Fibroblast of villous mesenchyme (primary cell): ENCODE results near the gene ILRUN. TPM values are rescaled to one million over a fixed set of nuclear protein-coding genes. Genes with fewer than 3 reads are reported as not detected.

ENCODE experiments used
- small RNA-seq: library from RNA; depleted of rRNA; stranded (forward); fragments of <200 nt; gene quantifications from one replicate; pipeline ENCODE3, GENCODE V24; 2012
- total RNA-seq: library from RNA; depleted of rRNA; stranded (reverse); fragments of >200 nt; gene quantifications from 2 replicates; pipeline ENCODE4 v1.2.3, GENCODE V29; 2012

Gene ILRUN
- total RNA-seq, 1 donor, result 58.3 TPM

Small RNA genes lying within 50 kb of the gene (small RNA-seq; reads per million reads assigned to genes)
- gene RN7SL200P, result not detected

Other genes starting within 250 kb of the ILRUN start
- under 0.01 TPM in 2 replicates for gene PACSIN1, start 230.7 kb downstream of the ILRUN start, total RNA-seq
- under 0.01 TPM in 2 replicates for gene SPDEF, start 140.4 kb downstream of the ILRUN start, total RNA-seq
- 72.5 and 75.7 TPM in 2 replicates for gene SNRPC, start 60.7 kb upstream of the ILRUN start, total RNA-seq
- gene BLTP3A, start 95.3 kb upstream of the ILRUN start, total RNA-seq, result 7.4 and 12.5 TPM in 2 replicates
- 15.8 and 24.2 TPM in 2 replicates for gene TAF11, start 191.3 kb upstream of the ILRUN start, total RNA-seq
- 8.7 and 12.5 TPM in 2 replicates for gene ANKS1A, start 192.5 kb upstream of the ILRUN start, total RNA-seq